GM21737 (cell line): ENCODE results near the gene CACNA2D3.

Experiments used
- ATAC-seq: cut with Tn5 transposase; IDR thresholded peaks from one replicate; pipeline ENCODE4 v1.9.1; 2021; ENCODE audit warnings: mild to moderate bottlenecking, moderate library complexity; ENCODE audit not compliant: unreplicated experiment

CACNA2D3 gene

GRCh38 chr3:54515441-54516213 lies 393.3 kb downstream of the CACNA2D3 start:
- no peak for ATAC-seq

GRCh38 chr3:54517424-54517823 lies 395.1 kb downstream of the CACNA2D3 start:
- ATAC-seq, result no peak

GRCh38 chr3:54518011-54518675 lies 395.8 kb downstream of the CACNA2D3 start:
- ATAC-seq, result no peak

- ATAC-seq, result no peak
These were observed 397.1 kb downstream of the CACNA2D3 start for GRCh38 chr3:54519493-54519892.

GRCh38 chr3:54520060-54520459 lies 397.7 kb downstream of the CACNA2D3 start:
- ATAC-seq, result no peak

- ATAC-seq, result no peak
These were observed 405.2 kb downstream of the CACNA2D3 start for GRCh38 chr3:54527521-54527920.

- ATAC-seq, result no peak
These were observed 405.6 kb downstream of the CACNA2D3 start for GRCh38 chr3:54527953-54528352.

GRCh38 chr3:54528668-54529067 lies 406.3 kb downstream of the CACNA2D3 start:
- no peak for ATAC-seq

GRCh38 chr3:54530091-54530490 lies 407.7 kb downstream of the CACNA2D3 start:
- no peak for ATAC-seq

GRCh38 chr3:54530944-54531343 lies 408.6 kb downstream of the CACNA2D3 start:
- no peak for ATAC-seq

GRCh38 chr3:54531741-54532140 lies 409.4 kb downstream of the CACNA2D3 start:
- no peak for ATAC-seq

GRCh38 chr3:54533856-54534255 lies 411.5 kb downstream of the CACNA2D3 start:
- ATAC-seq, result no peak

- ATAC-seq, result no peak
These were observed 413.3 kb downstream of the CACNA2D3 start for GRCh38 chr3:54535619-54536018.

- ATAC-seq, result no peak
These were observed 414.1 kb downstream of the CACNA2D3 start for GRCh38 chr3:54536450-54536849.

GRCh38 chr3:54537506-54537905 lies 415.2 kb downstream of the CACNA2D3 start:
- no peak for ATAC-seq

- no peak for ATAC-seq
These were observed 416.0 kb downstream of the CACNA2D3 start for GRCh38 chr3:54538346-54538745.

- no peak for ATAC-seq
These were observed 419.0 kb downstream of the CACNA2D3 start for GRCh38 chr3:54541369-54541768.

- no peak for ATAC-seq
These were observed 421.1 kb downstream of the CACNA2D3 start for GRCh38 chr3:54543446-54543845.

GRCh38 chr3:54547051-54547450 lies 424.7 kb downstream of the CACNA2D3 start:
- no peak for ATAC-seq

- ATAC-seq, result no peak
These were observed 425.5 kb downstream of the CACNA2D3 start for GRCh38 chr3:54547846-54548245.

- no peak for ATAC-seq
These were observed 427.4 kb downstream of the CACNA2D3 start for GRCh38 chr3:54549607-54550220.
